ENCODE measurements around the gene SCG3.

Gene SCG3

GRCh38 chr15:51680321-51680720 is 982 bp upstream of the SCG3 start:
- H3K4me3 ChIP-seq (ENCODE audit: extremely low read depth, insufficient read depth, low read length, poor library complexity, severe bottlenecking) = no peak overlapping the region
- no peaks in the 10 kb centered on the region for H3K9me3 ChIP-seq (ENCODE audit: control insufficient read depth, low read length)
- H3K36me3 ChIP-seq (ENCODE audit: control insufficient read depth, insufficient read depth, low read length) = no peaks in the 10 kb centered on the region
- WGBS, 2 experiments (ENCODE audit: insufficient coverage in 2 of 2) = 100% methylated on average over 1 of the region's 2 CpGs
- H3K27ac ChIP-seq (ENCODE audit: low read depth, low read length, severe bottlenecking) = no peak overlapping the region
- no peaks in the 10 kb centered on the region for H3K4me1 ChIP-seq (ENCODE audit: control insufficient read depth, insufficient read depth, low read length, poor library complexity, severe bottlenecking)

- H3K36me3 ChIP-seq (ENCODE audit: control insufficient read depth, insufficient read depth, low read length) = no peaks in the 10 kb centered on the region
- WGBS, 2 experiments (ENCODE audit: insufficient coverage in 2 of 2) = no CpG with 5 or more reads among the region's 1 CpG
Observed at GRCh38 chr15:51687565-51687964, 6.3 kb downstream of the SCG3 start.

GRCh38 chr15:51688863-51689262 is 7.6 kb downstream of the SCG3 start:
- WGBS, 2 experiments (ENCODE audit: insufficient coverage in 2 of 2) = 100% methylated on average over 1 of the region's 2 CpGs; no CpG with 5 or more reads in 1 of the 2 experiments
- H3K4me1 ChIP-seq (ENCODE audit: control insufficient read depth, insufficient read depth, low read length, poor library complexity, severe bottlenecking) = no peaks in the 10 kb centered on the region

More at GRCh38 chr15:51687565-51687964, 6.3 kb downstream of the SCG3 start:
- Histone ChIP-seq H3K4me3 (ENCODE audit: extremely low read depth, insufficient read depth, low read length, poor library complexity, severe bottlenecking) (no peak overlapping the region), H3K9me3 (ENCODE audit: control insufficient read depth, low read length) (no peaks in the 10 kb centered on the region), H3K4me1 (ENCODE audit: control insufficient read depth, insufficient read depth, low read length, poor library complexity, severe bottlenecking) (no peaks in the 10 kb centered on the region), H3K27ac (ENCODE audit: low read depth, low read length, severe bottlenecking) (no peak overlapping the region)

GRCh38 chr15:51692154-51692553 is 10.9 kb downstream of the SCG3 start:
- 67% methylated on average over 1 of the region's 3 CpGs; no CpG with 5 or more reads in 1 of the 2 experiments for WGBS, 2 experiments (ENCODE audit: insufficient coverage in 2 of 2)
- Histone ChIP-seq H3K4me1 (ENCODE audit: control insufficient read depth, insufficient read depth, low read length, poor library complexity, severe bottlenecking) (no peaks in the 10 kb centered on the region), H3K27ac (ENCODE audit: low read depth, low read length, severe bottlenecking) (no peak overlapping the region), H3K36me3 (ENCODE audit: control insufficient read depth, insufficient read depth, low read length) (no peaks in the 10 kb centered on the region), H3K9me3 (ENCODE audit: control insufficient read depth, low read length) (no peaks in the 10 kb centered on the region), H3K4me3 (ENCODE audit: extremely low read depth, insufficient read depth, low read length, poor library complexity, severe bottlenecking) (no peak overlapping the region)

More at GRCh38 chr15:51688863-51689262, 7.6 kb downstream of the SCG3 start:
- Histone ChIP-seq H3K27ac (ENCODE audit: low read depth, low read length, severe bottlenecking) (no peak overlapping the region), H3K4me3 (ENCODE audit: extremely low read depth, insufficient read depth, low read length, poor library complexity, severe bottlenecking) (no peak overlapping the region), H3K9me3 (ENCODE audit: control insufficient read depth, low read length) (no peaks in the 10 kb centered on the region), H3K36me3 (ENCODE audit: control insufficient read depth, insufficient read depth, low read length) (no peaks in the 10 kb centered on the region)

GRCh38 chr15:51696566-51696965 is 15.3 kb downstream of the SCG3 start:
- H3K27ac ChIP-seq (ENCODE audit: low read depth, low read length, severe bottlenecking) = no peak overlapping the region
- no peak overlapping the region for H3K4me3 ChIP-seq (ENCODE audit: extremely low read depth, insufficient read depth, low read length, poor library complexity, severe bottlenecking)
- H3K9me3 ChIP-seq (ENCODE audit: control insufficient read depth, low read length) = no peaks in the 10 kb centered on the region
- H3K4me1 ChIP-seq (ENCODE audit: control insufficient read depth, insufficient read depth, low read length, poor library complexity, severe bottlenecking) = no peaks in the 10 kb centered on the region
- 92 to 100% methylated on average over 3 of the region's 5 CpGs for WGBS, 2 experiments (ENCODE audit: insufficient coverage in 2 of 2)
- no peaks in the 10 kb centered on the region for H3K36me3 ChIP-seq (ENCODE audit: control insufficient read depth, insufficient read depth, low read length)

GRCh38 chr15:51697163-51697562 is 15.9 kb downstream of the SCG3 start:
- Histone ChIP-seq H3K9me3 (ENCODE audit: control insufficient read depth, low read length) (no peaks in the 10 kb centered on the region), H3K4me3 (ENCODE audit: extremely low read depth, insufficient read depth, low read length, poor library complexity, severe bottlenecking) (no peak overlapping the region), H3K4me1 (ENCODE audit: control insufficient read depth, insufficient read depth, low read length, poor library complexity, severe bottlenecking) (no peaks in the 10 kb centered on the region), H3K36me3 (ENCODE audit: control insufficient read depth, insufficient read depth, low read length) (no peaks in the 10 kb centered on the region), H3K27ac (ENCODE audit: low read depth, low read length, severe bottlenecking) (no peak overlapping the region)
- 100% methylated on average over 1 of the region's 2 CpGs; no CpG with 5 or more reads in 1 of the 2 experiments for WGBS, 2 experiments (ENCODE audit: insufficient coverage in 2 of 2)

- WGBS, 2 experiments (ENCODE audit: insufficient coverage in 2 of 2) = no CpG with 5 or more reads among the region's 1 CpG
Observed at GRCh38 chr15:51699373-51699772, 18.1 kb downstream of the SCG3 start.

GRCh38 chr15:51702710-51703109 is 21.4 kb downstream of the SCG3 start:
- no peaks in the 10 kb centered on the region for H3K9me3 ChIP-seq (ENCODE audit: control insufficient read depth, low read length)
- H3K4me1 ChIP-seq (ENCODE audit: control insufficient read depth, insufficient read depth, low read length, poor library complexity, severe bottlenecking) = no peaks in the 10 kb centered on the region
- no peaks in the 10 kb centered on the region for H3K36me3 ChIP-seq (ENCODE audit: control insufficient read depth, insufficient read depth, low read length)
- H3K27ac ChIP-seq (ENCODE audit: low read depth, low read length, severe bottlenecking) = no peak overlapping the region
- WGBS, 2 experiments (ENCODE audit: insufficient coverage in 2 of 2) = no CpG with 5 or more reads among the region's 1 CpG
- no peak overlapping the region for H3K4me3 ChIP-seq (ENCODE audit: extremely low read depth, insufficient read depth, low read length, poor library complexity, severe bottlenecking)

More at GRCh38 chr15:51699373-51699772, 18.1 kb downstream of the SCG3 start:
- H3K4me3 ChIP-seq (ENCODE audit: extremely low read depth, insufficient read depth, low read length, poor library complexity, severe bottlenecking) = no peak overlapping the region
- no peaks in the 10 kb centered on the region for H3K9me3 ChIP-seq (ENCODE audit: control insufficient read depth, low read length)
- no peak overlapping the region for H3K27ac ChIP-seq (ENCODE audit: low read depth, low read length, severe bottlenecking)
- no peaks in the 10 kb centered on the region for H3K4me1 ChIP-seq (ENCODE audit: control insufficient read depth, insufficient read depth, low read length, poor library complexity, severe bottlenecking)
- H3K36me3 ChIP-seq (ENCODE audit: control insufficient read depth, insufficient read depth, low read length) = no peaks in the 10 kb centered on the region

- H3K27ac ChIP-seq (ENCODE audit: low read depth, low read length, severe bottlenecking) = no peak overlapping the region
- H3K9me3 ChIP-seq (ENCODE audit: control insufficient read depth, low read length) = no peaks in the 10 kb centered on the region
- no peaks in the 10 kb centered on the region for H3K4me1 ChIP-seq (ENCODE audit: control insufficient read depth, insufficient read depth, low read length, poor library complexity, severe bottlenecking)
- no peaks in the 10 kb centered on the region for H3K36me3 ChIP-seq (ENCODE audit: control insufficient read depth, insufficient read depth, low read length)
- 79 to 100% methylated on average over 1 to 2 of the region's 5 CpGs for WGBS, 2 experiments (ENCODE audit: insufficient coverage in 2 of 2)
- no peak overlapping the region for H3K4me3 ChIP-seq (ENCODE audit: extremely low read depth, insufficient read depth, low read length, poor library complexity, severe bottlenecking)
Observed at GRCh38 chr15:51706291-51706690, 25.0 kb downstream of the SCG3 start.

GRCh38 chr15:51706926-51707608 is 25.8 kb downstream of the SCG3 start:
- no CpG with 5 or more reads among the region's 2 CpGs for WGBS, 2 experiments (ENCODE audit: insufficient coverage in 2 of 2)
- Histone ChIP-seq H3K36me3 (ENCODE audit: control insufficient read depth, insufficient read depth, low read length) (no peaks in the 10 kb centered on the region), H3K4me3 (ENCODE audit: extremely low read depth, insufficient read depth, low read length, poor library complexity, severe bottlenecking) (no peak overlapping the region), H3K4me1 (ENCODE audit: control insufficient read depth, insufficient read depth, low read length, poor library complexity, severe bottlenecking) (no peaks in the 10 kb centered on the region), H3K27ac (ENCODE audit: low read depth, low read length, severe bottlenecking) (no peak overlapping the region), H3K9me3 (ENCODE audit: control insufficient read depth, low read length) (no peaks in the 10 kb centered on the region)

GRCh38 chr15:51708013-51708412 is 26.7 kb downstream of the SCG3 start:
- Histone ChIP-seq H3K27ac (ENCODE audit: low read depth, low read length, severe bottlenecking) (no peak overlapping the region), H3K9me3 (ENCODE audit: control insufficient read depth, low read length) (no peaks in the 10 kb centered on the region), H3K4me3 (ENCODE audit: extremely low read depth, insufficient read depth, low read length, poor library complexity, severe bottlenecking) (no peak overlapping the region), H3K4me1 (ENCODE audit: control insufficient read depth, insufficient read depth, low read length, poor library complexity, severe bottlenecking) (no peaks in the 10 kb centered on the region), H3K36me3 (ENCODE audit: control insufficient read depth, insufficient read depth, low read length) (no peaks in the 10 kb centered on the region)
- WGBS, 2 experiments (ENCODE audit: insufficient coverage in 2 of 2) = 91 to 98% methylated on average over 4 of the region's 5 CpGs

Data from mesodermal cell (in vitro differentiated cells).